SU-DHL-6 (cell line): ENCODE results near the gene MMP14.
A peak's percentile ranks its signal among the peaks of the same experiment; 100 is the strongest.

Experiments
- H2AFZ ChIP-seq: fragments of 200-600 bp; sonication (generic); 2 replicates; pipeline ENCODE4 v1.6.1; 2014; ENCODE audit warnings: low read depth, mild to moderate bottlenecking, moderate library complexity, mixed read lengths, antibody characterized with exemption, low read length; ENCODE audit not compliant: severe bottlenecking
- H3F3A ChIP-seq: fragments of 200-600 bp; shearing (Covaris generic); 2 replicates; pipeline ENCODE4 v1.6.0; 2016; ENCODE audit warnings: antibody characterized with exemption, mild to moderate bottlenecking; ENCODE audit not compliant: insufficient read depth
- H3K27ac ChIP-seq: fragments of 200-600 bp; sonication (generic); 2 replicates; pipeline ENCODE4 v1.5.1; 2016; ENCODE audit warnings: low read depth, mild to moderate bottlenecking, low read length, moderate library complexity, mixed read lengths
- H3K27me3 ChIP-seq: fragments of 200-600 bp; sonication (generic), shearing (Covaris generic); 2 replicates; pipeline ENCODE4 v1.6.0; 2014; ENCODE audit warnings: mild to moderate bottlenecking, low read length
- H3K36me3 ChIP-seq: fragments of 200-600 bp; sonication (generic); 2 replicates; pipeline ENCODE4 v1.6.1; 2014; ENCODE audit warnings: mild to moderate bottlenecking, low read length, mixed read lengths
- H3K4me2 ChIP-seq: fragments of 300-600, 200-600 bp; shearing (Covaris generic), sonication (generic); 2 replicates; pipeline ENCODE4 v1.6.0; 2014; ENCODE audit warnings: low read length, low read depth, mild to moderate bottlenecking; ENCODE audit not compliant: poor library complexity, severe bottlenecking
- H3K4me3 ChIP-seq: fragments of 200-600 bp; sonication (generic); 2 replicates; pipeline ENCODE4 v1.5.1; 2014; ENCODE audit warnings: antibody characterized with exemption, low read length, mild to moderate bottlenecking, mixed read lengths; ENCODE audit not compliant: insufficient read depth, poor library complexity, severe bottlenecking
- H3K79me2 ChIP-seq: fragments of 200-600 bp; sonication (generic); 2 replicates; pipeline ENCODE4 v1.6.1; 2014; ENCODE audit warnings: mild to moderate bottlenecking, low read length, moderate library complexity; ENCODE audit not compliant: insufficient read depth
- H3K9ac ChIP-seq: fragments of 200-600 bp; sonication (generic); 2 replicates; pipeline ENCODE4 v1.7.0; 2014; ENCODE audit warnings: mild to moderate bottlenecking, low read length
- H3K9me2 ChIP-seq: fragments of 200-600 bp; sonication (generic); replicated peaks from 2 replicates; pipeline ENCODE4 v1.6.1; 2014; ENCODE audit warnings: low read length; ENCODE audit not compliant: insufficient read depth
- H3K9me3 ChIP-seq: fragments of 200-600 bp; sonication (generic); 2 replicates; pipeline ENCODE4 v1.6.1; 2014; ENCODE audit warnings: low read length, mixed read lengths; ENCODE audit not compliant: insufficient read depth
- H4K20me1 ChIP-seq: fragments of 200-600 bp; sonication (generic); 2 replicates; pipeline ENCODE4 v1.6.1; 2014; ENCODE audit warnings: low read depth, mild to moderate bottlenecking, antibody characterized with exemption, low read length, moderate library complexity, mixed read lengths
- EZH2phosphoT487 ChIP-seq: fragments of 200-600 bp; sonication (generic), shearing (Covaris generic); conservative IDR thresholded peaks from 2 replicates; pipeline ENCODE4 v1.6.1; 2018; ENCODE audit warnings: mild to moderate bottlenecking, antibody characterized with exemption, low read length, moderate library complexity, mixed read lengths
- TF ChIP-seq, protein P1 (sequence below): fragments of 200-600 bp; sonication (generic); IDR thresholded peaks from one replicate; pipeline ENCODE4 v1.5.1; 2017; ENCODE audit warnings: antibody characterized with exemption, mild to moderate bottlenecking, low read length, moderate library complexity; ENCODE audit not compliant: insufficient read depth, poor library complexity, severe bottlenecking

The MMP14 gene

DNA sequence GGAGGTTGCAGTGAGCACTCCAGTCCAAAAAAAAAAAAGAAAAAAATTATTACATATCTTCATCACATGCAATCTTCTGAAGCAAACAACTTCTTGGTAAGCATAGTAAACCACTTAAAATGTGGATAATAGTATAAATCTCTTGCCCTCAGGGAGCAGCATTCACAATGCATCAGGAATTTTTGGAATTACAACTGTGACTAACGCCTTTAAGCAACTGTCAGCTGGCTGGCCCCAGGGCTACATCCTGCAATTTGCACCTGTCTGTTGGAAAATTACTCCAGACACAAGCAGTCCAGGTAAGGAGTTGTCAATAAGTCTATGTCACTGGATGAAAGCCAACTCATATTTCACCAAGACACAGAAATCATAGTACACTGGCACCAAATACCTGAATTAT, 15.7 kb upstream of the MMP14 start:
- Histone ChIP-seq H3K79me2 (no peaks in the 10 kb centered on the region), H3K27me3 (no peaks in the 10 kb centered on the region), H3K36me3 (no peaks in the 10 kb centered on the region), H3K4me2 (no peak overlapping the region), H3K27ac (no peak overlapping the region), H3K4me3 (no peak overlapping the region), H3F3A (peaks cover 14% of the 10 kb centered on the region), H3K9me3 (no peaks in the 10 kb centered on the region), H3K9ac (no peak overlapping the region), H3K9me2 (no peaks in the 10 kb centered on the region), H2AFZ (no peak overlapping the region), H4K20me1 (no peaks in the 10 kb centered on the region)
- TF ChIP-seq, protein P1, sequence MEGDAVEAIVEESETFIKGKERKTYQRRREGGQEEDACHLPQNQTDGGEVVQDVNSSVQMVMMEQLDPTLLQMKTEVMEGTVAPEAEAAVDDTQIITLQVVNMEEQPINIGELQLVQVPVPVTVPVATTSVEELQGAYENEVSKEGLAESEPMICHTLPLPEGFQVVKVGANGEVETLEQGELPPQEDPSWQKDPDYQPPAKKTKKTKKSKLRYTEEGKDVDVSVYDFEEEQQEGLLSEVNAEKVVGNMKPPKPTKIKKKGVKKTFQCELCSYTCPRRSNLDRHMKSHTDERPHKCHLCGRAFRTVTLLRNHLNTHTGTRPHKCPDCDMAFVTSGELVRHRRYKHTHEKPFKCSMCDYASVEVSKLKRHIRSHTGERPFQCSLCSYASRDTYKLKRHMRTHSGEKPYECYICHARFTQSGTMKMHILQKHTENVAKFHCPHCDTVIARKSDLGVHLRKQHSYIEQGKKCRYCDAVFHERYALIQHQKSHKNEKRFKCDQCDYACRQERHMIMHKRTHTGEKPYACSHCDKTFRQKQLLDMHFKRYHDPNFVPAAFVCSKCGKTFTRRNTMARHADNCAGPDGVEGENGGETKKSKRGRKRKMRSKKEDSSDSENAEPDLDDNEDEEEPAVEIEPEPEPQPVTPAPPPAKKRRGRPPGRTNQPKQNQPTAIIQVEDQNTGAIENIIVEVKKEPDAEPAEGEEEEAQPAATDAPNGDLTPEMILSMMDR, result no peak
- no peak for TF ChIP-seq EZH2phosphoT487

DNA sequence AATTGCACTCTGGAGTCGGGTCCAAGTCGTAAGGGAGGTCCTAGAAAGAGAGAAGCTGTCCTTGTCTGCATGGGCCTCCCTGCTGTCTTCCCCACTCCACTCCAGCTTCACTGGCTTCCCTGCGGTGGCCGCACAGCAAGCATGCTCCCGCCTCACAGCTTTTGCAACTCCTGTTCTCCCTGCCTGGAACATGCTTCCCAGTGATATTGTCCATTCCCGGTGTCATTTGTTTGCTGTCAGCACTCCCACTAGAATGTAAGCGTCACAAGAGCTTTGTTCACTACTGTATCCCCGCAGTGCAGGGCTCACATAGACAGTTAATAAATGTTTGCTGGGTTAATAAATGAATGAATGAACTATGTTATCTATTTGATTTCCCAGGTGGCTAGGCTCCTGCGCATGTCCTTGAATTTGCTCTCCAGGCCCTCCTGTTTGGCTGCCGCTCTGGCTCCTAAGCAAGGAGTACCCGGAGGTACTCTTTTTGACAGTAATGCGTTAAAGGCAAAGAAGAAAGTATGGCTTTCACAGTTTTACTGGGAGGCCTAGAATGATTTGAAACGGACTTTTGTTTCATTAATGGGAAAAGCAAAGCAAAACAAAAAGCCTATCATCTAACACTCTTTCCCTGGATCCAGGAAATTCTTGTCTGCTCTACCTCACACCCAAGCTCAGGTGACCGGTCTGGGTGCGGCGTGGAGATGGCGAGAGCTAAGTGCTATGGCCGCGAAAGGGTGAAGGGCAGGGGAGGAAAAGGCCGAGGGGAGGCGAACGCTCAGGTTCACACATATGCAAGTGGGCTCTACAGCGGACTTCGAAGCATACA, 15.0 kb upstream of the MMP14 start:
- no peaks in the 10 kb centered on the region for H3K9me2 ChIP-seq
- H2AFZ ChIP-seq, result no peak overlapping the region
- no peak overlapping the region for H3K9ac ChIP-seq

DNA sequence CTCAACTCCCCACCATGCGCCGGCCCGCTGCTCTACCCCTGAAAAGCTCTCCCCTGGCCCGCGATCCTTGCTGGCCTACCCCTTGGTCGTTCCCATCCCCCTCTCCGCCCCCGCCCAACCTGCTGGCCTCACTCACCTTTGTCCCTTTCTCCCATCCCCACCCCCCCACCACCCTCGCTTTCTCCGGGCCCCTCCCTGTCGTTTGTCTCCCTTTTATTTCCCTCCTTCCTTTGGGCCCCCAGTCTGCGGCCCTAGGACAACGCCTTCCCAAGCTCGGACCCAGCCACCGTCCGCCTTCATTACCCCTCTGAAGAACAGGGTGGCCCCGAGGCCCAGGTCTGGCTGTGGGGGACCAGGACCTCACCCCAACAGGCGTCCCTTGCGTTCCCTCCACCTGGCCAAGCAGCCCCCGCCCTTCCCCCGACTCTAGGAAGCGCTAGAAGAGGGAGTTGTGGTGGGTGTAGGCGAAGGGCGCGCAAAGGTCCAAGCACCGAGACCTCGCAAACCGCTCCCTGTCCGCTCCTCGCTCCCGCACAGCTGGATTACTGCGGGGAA, 14.3 kb upstream of the MMP14 start:
- no peaks in the 10 kb centered on the region for H3K9me3 ChIP-seq
- peak overlapping the region; percentile 64 for H2AFZ ChIP-seq
- H3K9me2 ChIP-seq, result no peaks in the 10 kb centered on the region
- H3K4me2 ChIP-seq, result peak overlapping the region; percentile 60
- no peaks in the 10 kb centered on the region for H3K27me3 ChIP-seq
- no peaks in the 10 kb centered on the region for H3K36me3 ChIP-seq
- no peaks in the 10 kb centered on the region for H3K79me2 ChIP-seq
- H3K27ac ChIP-seq, result no peak overlapping the region
- no peaks in the 10 kb centered on the region for H4K20me1 ChIP-seq
- no peak overlapping the region for H3K4me3 ChIP-seq
- H3K9ac ChIP-seq, result peak overlapping the region; percentile 38; the same call in 1 of the 2 replicates
- TF ChIP-seq EZH2phosphoT487, result no peak
- TF ChIP-seq, protein P1, result no peak
- H3F3A ChIP-seq, result peaks cover 7% of the 10 kb centered on the region; the same call in 1 of the 2 replicates

More for the DNA sequence above, 15.0 kb upstream of the MMP14 start:
- H4K20me1 ChIP-seq, result no peaks in the 10 kb centered on the region
- H3K4me2 ChIP-seq, result no peak overlapping the region
- no peaks in the 10 kb centered on the region for H3K9me3 ChIP-seq
- H3K27ac ChIP-seq, result no peak overlapping the region
- H3K79me2 ChIP-seq, result no peaks in the 10 kb centered on the region
- H3K4me3 ChIP-seq, result no peak overlapping the region
- TF ChIP-seq, protein P1, result no peak
- TF ChIP-seq EZH2phosphoT487, result no peak
- H3F3A ChIP-seq, result peaks cover 10% of the 10 kb centered on the region
- H3K27me3 ChIP-seq, result no peaks in the 10 kb centered on the region
- no peaks in the 10 kb centered on the region for H3K36me3 ChIP-seq
